ENCODE results near the gene NTF4.
"Not testable (repeated sequence)": the region's sequence is repeated elsewhere in the genome, so short reads cannot be mapped to it uniquely, and the experiment has no call there.

NTF4 gene

DNA sequence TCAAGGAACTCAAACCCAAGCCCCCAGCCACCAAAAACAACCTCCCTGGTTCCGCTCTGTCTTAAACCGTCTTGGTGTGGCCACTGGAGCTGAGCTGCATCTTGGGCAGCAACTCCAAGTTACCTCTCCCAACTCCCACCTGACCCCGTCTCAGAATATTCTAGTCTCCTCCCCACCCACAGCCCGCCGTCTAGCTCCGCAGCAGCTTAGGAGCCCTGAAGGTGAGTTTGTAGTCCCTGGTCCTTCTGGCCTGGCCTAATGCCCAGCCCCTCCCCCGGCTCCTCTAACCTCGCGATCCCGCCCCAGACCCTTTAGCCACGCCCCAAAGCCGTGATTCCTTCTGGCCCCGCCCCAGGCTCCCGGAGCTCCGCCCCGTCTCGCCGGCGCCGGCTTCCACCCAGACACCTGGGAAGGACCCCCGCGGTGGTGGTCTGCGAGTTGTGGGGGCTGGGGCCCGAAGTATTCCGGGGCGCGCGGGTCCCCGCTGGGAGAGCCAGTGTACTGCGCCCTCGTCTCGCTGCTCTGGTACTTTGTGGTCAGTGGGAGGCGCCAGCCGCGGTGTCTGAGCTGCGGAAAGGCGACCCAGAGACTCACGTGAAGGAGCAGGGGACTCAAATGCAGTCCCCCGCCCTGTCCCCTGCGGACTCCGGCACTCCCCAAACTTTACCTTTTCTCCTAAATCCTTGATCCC lies 45.2 kb downstream of the NTF4 start:
- DNase-seq, result no peak

DNA sequence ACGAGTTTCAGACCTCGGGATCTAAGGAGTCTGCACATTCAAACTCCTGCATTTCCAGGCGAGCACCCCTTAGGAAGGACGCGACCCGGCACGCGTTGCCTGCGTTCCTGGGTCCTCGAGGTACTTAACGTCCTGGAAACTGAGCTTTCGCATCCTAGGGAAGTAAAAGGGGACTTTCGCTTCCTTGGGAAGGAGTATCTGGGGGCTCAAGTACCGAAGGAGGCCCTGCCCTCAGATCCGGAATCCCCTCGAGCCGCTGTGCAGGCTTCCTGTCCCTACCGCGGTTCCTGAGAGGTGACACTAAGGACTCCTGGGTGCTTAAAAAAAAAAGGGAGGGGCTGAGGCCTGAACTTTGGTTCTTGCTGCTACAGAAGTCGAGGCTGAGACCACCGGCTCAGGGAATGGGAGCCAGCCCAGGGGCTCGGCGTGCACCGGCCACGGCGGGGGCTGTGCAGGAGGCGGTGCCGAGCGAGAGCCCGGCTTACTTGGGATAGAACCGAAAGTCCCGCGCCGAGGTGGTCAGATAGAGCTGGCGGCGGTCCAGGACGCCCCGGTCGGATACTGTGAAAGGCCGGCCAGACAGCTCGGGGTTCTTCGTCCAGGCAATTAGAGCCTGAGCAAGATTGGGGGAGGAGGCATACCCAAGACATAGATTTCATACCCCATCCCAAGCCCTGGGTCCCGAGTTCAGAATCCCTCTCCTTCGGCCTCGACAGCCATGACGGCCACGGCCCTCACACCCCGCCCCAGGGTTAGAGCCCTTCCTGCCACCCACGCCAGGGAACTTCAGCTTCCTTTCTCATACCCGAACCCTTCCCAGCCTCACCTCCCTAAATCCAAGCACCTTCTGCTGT lies 46.0 kb downstream of the NTF4 start:
- not testable (repeated sequence) for DNase-seq

DNA sequence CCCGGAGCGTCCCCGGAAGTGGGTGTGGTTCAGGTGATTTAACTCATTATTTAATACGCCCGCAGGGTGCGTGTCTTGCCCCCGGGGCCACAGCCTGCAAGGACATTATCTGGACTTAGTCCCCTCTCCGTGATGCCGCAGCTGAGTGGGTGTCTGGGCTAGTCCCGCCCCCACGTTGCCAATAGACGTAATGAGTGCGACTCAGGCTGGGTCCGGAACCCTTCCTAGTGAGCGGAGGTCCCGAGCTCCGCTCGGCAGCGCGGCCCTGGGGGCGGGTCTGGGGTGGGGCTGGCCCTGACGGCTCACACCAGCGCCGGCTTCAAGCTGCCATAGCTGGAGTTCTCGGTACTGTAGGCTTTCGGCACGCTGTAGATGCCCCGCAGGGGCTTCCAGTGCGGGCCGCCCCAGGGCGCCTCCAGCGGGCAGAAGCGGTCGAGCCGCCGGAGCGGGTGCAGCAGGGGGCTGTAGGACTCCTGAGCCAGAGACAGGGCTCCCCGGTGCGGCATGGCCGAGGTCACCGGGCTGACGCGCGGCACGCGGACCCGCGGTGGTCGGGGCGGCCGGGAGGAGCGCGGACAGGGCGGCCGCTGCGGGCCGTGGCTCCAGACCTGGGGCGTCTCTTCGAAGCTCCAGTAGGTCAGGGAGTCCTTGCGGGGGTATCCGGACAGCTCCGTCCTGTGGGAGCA lies 46.8 kb downstream of the NTF4 start:
- DNase-seq, result peak; percentile 62

DNA sequence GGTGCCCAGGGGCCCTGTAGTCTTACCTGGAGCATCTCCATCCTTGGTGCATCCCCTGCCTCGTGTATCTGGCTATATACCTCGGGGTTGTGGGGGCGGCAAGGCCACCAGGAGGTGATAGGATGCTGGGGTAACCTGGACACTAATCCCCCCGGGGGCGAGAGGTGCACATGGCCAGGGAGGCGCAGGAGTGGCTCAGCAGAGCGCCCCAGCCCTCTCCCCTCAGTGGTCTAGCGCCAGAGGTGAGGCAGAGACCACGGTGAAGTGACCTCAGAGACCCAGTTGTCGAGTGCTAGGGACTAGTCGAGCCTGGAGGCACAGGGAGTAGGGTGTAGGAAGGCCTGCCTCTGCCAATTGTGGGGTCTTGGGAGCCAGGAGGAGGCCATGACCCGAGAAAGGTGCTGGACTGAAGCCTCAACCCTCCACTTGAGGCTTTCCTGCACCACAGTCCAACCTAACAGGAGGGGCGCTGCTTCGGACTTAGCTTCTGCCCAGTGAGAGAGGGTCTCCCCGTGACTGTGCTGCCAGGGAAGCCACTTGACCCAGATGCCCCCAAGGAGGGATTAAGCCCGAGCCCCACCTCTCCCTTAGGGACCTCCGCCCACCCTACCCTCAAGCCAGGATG lies 47.5 kb downstream of the NTF4 start, which contains the start of gene LHB:
Gene LHB, minus strand, starts transcription at position 51 of the 625 bp plus-strand sequence. Its CDS starts 10 bp downstream, at position 41.
- DNase-seq, result no peak

DNA sequence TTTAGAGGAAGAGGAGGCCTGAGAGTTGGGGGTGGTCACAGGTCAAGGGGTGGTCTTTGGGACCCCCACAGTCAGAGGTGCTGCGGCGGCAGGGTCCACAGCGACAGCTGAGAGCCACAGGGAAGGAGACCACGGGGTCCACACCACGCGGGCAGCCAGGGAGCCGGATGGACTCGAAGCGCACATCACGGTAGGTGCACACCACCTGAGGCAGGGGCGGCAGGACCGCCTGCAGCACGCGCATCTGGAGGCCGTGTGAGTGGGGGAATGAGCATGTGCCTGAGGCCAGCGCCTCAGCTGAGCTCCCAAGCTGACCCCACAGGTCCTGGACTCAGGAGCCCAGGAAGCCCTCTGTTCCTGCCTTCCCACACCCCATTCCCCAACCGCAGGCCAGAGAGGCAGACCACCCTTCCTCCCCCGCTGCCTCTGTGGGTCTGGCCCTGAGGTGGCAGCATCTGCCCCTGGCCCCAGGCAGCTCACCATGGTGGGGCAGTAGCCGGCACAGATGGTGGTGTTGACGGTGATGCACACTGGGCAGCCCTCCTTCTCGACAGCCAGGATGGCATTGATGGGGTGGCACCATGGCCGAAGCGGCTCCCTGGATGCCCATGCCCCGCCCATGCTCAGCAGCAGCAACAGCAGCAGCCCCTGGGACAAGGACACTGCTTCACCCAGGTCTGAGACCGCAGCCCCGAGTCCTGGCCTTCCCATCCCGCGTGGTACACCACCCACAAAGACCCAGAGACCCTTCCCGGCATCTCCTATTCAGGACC lies 48.4 kb downstream of the NTF4 start:
- DNase-seq, result no peak

DNA sequence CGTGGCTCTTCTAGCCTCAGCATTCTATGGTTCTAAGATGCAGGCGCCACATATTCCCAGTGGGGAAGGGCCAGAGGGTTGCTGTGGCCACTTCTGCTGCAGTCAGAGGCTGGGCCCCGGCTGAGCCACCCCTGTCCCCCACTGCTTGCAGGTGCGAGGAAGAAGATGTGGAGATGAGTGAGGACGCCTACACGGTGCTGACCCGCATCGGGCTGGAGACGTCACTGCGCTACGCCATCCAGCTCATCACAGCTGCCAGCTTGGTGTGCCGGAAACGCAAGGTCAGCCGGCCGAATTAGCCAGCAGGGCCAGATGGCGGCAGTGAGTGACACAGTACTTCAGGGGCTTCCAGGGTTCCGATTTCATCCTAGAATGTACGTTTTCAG lies 49.8 kb downstream of the NTF4 start:
- no peak for DNase-seq

DNA sequence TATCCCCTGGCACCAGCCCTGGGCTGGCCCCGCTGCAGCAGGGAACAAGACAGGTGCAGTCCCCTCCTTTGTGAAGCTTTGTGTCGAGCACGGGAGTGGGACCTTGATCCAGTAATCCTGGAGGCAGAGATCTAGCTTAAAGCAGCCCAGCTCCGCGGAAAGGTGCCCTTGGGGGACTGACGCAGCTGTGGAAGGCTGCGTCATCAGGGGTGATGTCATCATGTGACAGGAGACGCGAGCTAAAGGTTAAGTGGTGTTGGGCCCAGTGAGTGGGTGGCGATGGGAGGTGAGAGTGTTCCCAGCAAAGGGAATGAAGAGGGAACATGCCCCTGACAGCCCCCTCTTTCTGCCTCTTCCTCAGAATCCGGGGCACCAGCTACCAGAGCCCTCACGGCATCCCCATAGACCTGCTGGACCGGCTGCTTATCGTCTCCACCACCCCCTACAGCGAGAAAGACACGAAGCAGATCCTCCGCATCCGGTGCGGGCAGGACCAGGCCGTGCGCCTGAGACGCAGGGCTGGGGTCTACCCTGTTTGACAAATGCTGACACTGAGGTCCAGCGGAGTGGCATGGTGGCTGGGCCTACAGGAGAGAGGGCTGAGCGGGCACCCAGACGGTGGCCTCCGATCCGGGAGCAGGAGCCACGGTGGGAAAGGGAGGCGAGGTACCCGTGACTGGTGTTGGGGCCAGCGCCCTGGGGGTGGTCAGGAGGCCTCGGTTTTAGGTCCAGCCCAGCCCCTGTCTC lies 50.3 kb downstream of the NTF4 start:
- no peak for DNase-seq

DNA sequence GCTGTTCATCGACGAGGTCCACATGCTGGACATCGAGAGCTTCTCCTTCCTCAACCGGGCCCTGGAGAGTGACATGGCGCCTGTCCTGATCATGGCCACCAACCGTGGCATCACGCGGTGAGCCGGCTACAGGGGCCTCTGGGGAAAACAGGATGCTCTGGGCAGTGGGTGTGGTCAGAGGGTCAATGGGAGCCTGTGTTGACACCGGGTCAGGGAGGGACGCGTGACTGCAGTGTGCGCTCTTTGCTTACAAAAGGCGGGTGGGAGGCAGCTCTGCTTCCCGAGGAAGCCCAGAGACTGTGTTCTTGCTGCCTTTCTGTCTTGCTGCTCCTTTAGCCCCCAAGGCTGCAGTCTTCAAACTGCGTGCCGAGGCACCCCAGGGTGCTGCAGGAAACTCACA lies 53.4 kb downstream of the NTF4 start:
- DNase-seq, result no peak

Data from left hindlimb (tissue), 1 donor.